ENCODE data around the gene MIXL1. TPM values are rescaled to one million over a fixed set of nuclear protein-coding genes. Genes with fewer than 3 reads are reported as not detected.

Gene MIXL1
- not detected for total RNA-seq
- not detected for polyA plus RNA-seq

DNA sequence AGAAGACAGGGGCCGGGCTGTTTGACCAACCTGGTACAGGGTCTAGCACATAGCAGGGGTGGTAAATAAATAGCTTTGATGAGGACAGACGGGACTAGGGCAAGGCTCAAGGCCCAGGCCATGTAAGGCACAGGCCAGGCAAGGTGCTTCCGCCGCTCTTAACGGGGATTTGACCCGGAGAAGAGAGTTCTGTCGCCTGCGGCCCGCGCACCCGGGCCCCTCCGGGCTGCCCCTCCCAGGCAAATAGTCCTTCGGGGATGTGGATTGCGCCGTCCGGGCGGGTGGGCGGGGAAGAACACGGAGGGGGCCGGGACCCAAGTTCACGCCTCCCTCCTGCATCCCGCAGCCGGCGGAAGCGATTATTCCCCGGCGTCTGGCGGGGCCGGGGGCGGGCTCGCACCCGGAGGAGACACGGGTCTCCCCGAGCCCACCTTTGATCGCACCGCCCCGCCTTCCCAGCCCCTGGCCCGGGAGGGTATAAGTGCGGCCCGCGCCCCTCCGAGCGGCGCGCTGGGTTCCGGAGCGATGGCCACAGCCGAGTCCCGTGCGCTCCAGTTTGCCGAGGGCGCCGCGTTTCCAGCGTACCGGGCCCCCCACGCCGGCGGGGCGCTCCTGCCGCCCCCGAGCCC lies at the start of gene MIXL1:
Gene MIXL1, plus strand, starts transcription at position 508 of the 629 bp plus-strand sequence. Its CDS starts 18 bp downstream, at position 526.
- ChIA-PET CTCF (no interaction called here), POLR2A (no interaction called here)
- Histone ChIP-seq H3K27me3 (ENCODE audit: insufficient read depth, low read length, poor library complexity, severe bottlenecking) (peaks cover 7% of the 10 kb centered on the region), H3K27ac (ENCODE audit: low read depth, low read length) (no peak within 1 kb of the TSS), H3K4me3 (ENCODE audit: low read length) (peak within 1 kb of the TSS; percentile 49), H3K4me1 (ENCODE audit: insufficient read depth, low read length) (peaks cover 5% of the 10 kb centered on the region), H3K36me3 (ENCODE audit: insufficient read depth, low read length) (no peaks in the 10 kb centered on the region), H3K9me3 (ENCODE audit: low read length) (no peaks in the 10 kb centered on the region)
- H3K27me3 Mint-ChIP-seq, result peaks cover 24 to 35% of the 10 kb centered on the region in 2 donors
- peaks cover 7 to 8% (median 8%) of the 10 kb centered on the region in 3 donors for H3K4me1 Mint-ChIP-seq
- no peaks in the 10 kb centered on the region for H3K36me3 Mint-ChIP-seq
- no peaks in the 10 kb centered on the region for H3K9me3 Mint-ChIP-seq
- H3K4me3 Mint-ChIP-seq, result peak within 1 kb of the TSS; percentile 63 to 88 (median 76)
- peak within 1 kb of the TSS in 1 of 8 donors; percentile 58 for H3K27ac Mint-ChIP-seq
- no peak for DNase-seq

DNA sequence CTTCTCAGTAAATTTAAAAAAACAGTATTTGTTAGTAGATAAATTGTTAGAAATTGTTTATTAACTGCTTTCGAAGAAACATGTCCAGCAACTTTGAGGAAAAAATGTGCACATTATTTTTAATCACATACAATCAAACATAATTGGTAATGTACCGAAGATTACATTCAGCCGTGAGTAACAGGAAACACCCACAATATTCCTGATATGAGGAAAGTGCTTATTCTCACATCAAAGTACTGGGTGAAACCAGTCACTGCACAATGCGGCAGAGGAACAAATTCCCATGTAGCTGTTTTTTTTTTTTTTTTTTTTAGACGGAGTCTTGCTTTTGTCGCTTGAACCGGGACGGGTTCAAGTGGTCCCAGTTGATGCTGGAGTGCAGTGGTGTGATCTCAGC lies 46.6 kb upstream of the MIXL1 start:
- no peaks in the 10 kb centered on the region for H3K9me3 ChIP-seq (ENCODE audit: low read length)
- no peak overlapping the region for H3K27ac ChIP-seq (ENCODE audit: low read depth, low read length)
- Mint-ChIP-seq H3K9me3 (no peaks in the 10 kb centered on the region), H3K4me1 (peaks cover 44 to 81% (median 60%) of the 10 kb centered on the region in 3 donors), H3K36me3 (peaks cover 0 to 41% (median 4%) of the 10 kb centered on the region in 3 donors), H3K27me3 (no peaks in the 10 kb centered on the region), H3K4me3 (no peak overlapping the region), H3K27ac (no peak overlapping the region)
- CTCF ChIA-PET, result interaction anchor here (0.7 kb wide), 1 partner anchor 260 kb away, joined by 5 read pairs; no protein-coding TSS in a partner anchor
- no peak overlapping the region for H3K4me3 ChIP-seq (ENCODE audit: low read length)
- DNase-seq, result no peak
- peaks cover 9% of the 10 kb centered on the region for H3K4me1 ChIP-seq (ENCODE audit: insufficient read depth, low read length)
- POLR2A ChIA-PET, result interaction anchor here (0.6 kb wide), 1 partner anchor 29 kb away, joined by 5 read pairs; no protein-coding TSS in a partner anchor
- peaks cover 4% of the 10 kb centered on the region for H3K36me3 ChIP-seq (ENCODE audit: insufficient read depth, low read length)
- H3K27me3 ChIP-seq (ENCODE audit: insufficient read depth, low read length, poor library complexity, severe bottlenecking), result no peaks in the 10 kb centered on the region

DNA sequence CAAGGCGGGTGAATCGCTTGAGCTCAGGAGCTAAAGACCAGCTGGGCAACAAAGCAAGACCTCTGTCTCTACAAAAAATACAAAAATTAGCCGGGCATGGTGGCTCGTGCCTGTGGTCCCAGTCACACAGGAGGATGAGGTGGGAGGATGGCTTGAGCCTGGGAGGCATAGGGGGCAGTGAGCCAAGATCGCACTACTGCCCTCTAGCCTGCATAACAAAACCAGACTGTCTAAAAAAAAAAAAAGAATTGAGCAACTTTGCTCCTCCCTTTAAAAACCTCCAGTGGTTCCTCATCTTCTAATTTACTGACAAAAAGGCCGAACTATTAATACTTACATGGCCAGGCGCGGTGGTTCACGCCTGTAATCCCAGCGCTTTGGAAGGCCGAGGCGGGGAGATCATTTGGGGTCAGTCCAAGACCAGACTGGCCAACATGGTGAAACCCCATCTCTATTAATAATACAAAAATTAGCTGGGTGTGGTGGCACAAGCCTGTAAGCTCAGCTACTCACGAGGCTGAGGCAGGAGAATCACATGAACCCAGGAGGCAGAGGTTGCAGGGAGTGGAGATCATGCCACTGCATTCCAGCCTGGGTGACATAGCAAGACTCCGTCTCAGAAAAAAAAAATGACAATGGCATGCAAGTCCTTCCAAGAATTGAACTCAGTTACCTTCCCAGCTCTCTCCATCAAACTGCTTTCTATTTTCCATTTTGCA lies 41.3 kb upstream of the MIXL1 start:
- peaks cover 58 to 84% (median 77%) of the 10 kb centered on the region in 3 donors for H3K4me1 Mint-ChIP-seq
- no peaks in the 10 kb centered on the region for H3K9me3 Mint-ChIP-seq
- H3K4me3 Mint-ChIP-seq, result peak overlapping the region in 3 of 7 donors; percentile 9 to 48 (median 20)
- POLR2A ChIA-PET, result no interaction called here
- Histone ChIP-seq H3K27me3 (ENCODE audit: insufficient read depth, low read length, poor library complexity, severe bottlenecking) (no peaks in the 10 kb centered on the region), H3K36me3 (ENCODE audit: insufficient read depth, low read length) (no peaks in the 10 kb centered on the region), H3K27ac (ENCODE audit: low read depth, low read length) (no peak overlapping the region), H3K4me1 (ENCODE audit: insufficient read depth, low read length) (peaks cover 24% of the 10 kb centered on the region), H3K9me3 (ENCODE audit: low read length) (no peaks in the 10 kb centered on the region), H3K4me3 (ENCODE audit: low read length) (no peak overlapping the region)
- no peak for DNase-seq
- CTCF ChIA-PET, result interaction anchor here (1.0 to 1.8 kb wide), 2 partner anchors 56 to 117 kb away, joined by 3 to 8 read pairs; no protein-coding TSS in a partner anchor
- no peaks in the 10 kb centered on the region for H3K27me3 Mint-ChIP-seq
- peak overlapping the region in 3 of 8 donors; percentile 23 to 75 (median 73) for H3K27ac Mint-ChIP-seq
- H3K36me3 Mint-ChIP-seq, result peaks cover 0 to 41% (median 5%) of the 10 kb centered on the region in 3 donors

DNA sequence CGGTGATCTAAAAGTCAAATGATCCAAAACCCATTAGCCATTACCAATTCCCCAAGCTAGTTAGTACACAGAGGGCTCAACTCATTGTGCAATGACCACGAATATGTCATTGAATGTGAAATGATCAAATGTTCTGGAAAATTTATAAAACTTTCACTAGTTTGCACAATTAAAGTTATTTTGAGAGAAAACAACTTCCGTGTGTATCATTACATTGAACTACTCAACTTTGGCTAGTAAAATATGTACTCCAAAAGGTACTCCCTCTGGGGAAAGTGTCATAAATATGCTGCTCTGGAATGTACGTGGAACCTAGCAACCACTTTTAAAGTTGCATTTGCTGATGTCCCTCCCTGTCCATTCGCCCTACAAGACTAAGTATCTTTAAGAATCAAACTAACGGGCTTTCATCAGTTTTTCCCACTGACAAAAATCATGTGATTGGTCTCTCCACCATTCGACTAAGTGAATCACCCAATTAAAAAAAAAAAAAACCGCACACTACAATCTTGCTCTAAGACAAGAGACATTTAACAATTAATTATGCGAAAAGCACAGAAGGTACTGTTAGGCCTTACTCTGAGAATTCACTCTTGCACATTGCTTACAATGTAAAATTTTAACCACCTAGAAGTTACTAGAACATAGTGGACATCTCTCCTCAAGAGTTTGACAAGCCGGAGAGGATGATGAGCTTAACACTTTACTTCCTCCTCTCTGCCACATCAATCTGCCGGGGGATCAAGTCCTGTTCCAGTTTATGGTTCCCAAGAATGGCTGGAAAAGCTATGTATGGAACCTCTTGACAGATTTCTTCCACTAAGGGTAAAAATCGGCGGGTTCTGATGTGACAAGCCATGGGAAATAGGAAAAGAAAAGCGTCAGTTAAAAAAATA lies 38.1 kb upstream of the MIXL1 start:
- H3K4me3 ChIP-seq (ENCODE audit: low read length), result peak overlapping the region; percentile 97
- CTCF ChIA-PET, result interaction anchor here (0.6 to 2.7 kb wide), 5 partner anchors 9 to 148 kb away, joined by 3 to 17 read pairs (median 4); no protein-coding TSS in a partner anchor
- H3K4me1 ChIP-seq (ENCODE audit: insufficient read depth, low read length), result peaks cover 19% of the 10 kb centered on the region
- DNase-seq, result no peak
- H3K9me3 ChIP-seq (ENCODE audit: low read length), result no peaks in the 10 kb centered on the region
- peak overlapping the region; percentile 82 to 95 (median 94) for H3K27ac Mint-ChIP-seq
- H3K9me3 Mint-ChIP-seq, result no peaks in the 10 kb centered on the region
- H3K27me3 ChIP-seq (ENCODE audit: insufficient read depth, low read length, poor library complexity, severe bottlenecking), result no peaks in the 10 kb centered on the region
- H3K4me3 Mint-ChIP-seq, result peak overlapping the region; percentile 91 to 96 (median 95)
- H3K36me3 Mint-ChIP-seq, result peaks cover 0 to 28% (median 2%) of the 10 kb centered on the region in 3 donors
- no peaks in the 10 kb centered on the region for H3K36me3 ChIP-seq (ENCODE audit: insufficient read depth, low read length)
- H3K27me3 Mint-ChIP-seq, result no peaks in the 10 kb centered on the region
- POLR2A ChIA-PET, result interaction anchor here (0.9 kb wide), 1 partner anchor 186 kb away, joined by 3 read pairs; the partner anchor contains the start of gene SDE2
- H3K4me1 Mint-ChIP-seq, result peaks cover 43 to 58% (median 52%) of the 10 kb centered on the region in 3 donors
- peak overlapping the region; percentile 90 for H3K27ac ChIP-seq (ENCODE audit: low read depth, low read length)

DNA sequence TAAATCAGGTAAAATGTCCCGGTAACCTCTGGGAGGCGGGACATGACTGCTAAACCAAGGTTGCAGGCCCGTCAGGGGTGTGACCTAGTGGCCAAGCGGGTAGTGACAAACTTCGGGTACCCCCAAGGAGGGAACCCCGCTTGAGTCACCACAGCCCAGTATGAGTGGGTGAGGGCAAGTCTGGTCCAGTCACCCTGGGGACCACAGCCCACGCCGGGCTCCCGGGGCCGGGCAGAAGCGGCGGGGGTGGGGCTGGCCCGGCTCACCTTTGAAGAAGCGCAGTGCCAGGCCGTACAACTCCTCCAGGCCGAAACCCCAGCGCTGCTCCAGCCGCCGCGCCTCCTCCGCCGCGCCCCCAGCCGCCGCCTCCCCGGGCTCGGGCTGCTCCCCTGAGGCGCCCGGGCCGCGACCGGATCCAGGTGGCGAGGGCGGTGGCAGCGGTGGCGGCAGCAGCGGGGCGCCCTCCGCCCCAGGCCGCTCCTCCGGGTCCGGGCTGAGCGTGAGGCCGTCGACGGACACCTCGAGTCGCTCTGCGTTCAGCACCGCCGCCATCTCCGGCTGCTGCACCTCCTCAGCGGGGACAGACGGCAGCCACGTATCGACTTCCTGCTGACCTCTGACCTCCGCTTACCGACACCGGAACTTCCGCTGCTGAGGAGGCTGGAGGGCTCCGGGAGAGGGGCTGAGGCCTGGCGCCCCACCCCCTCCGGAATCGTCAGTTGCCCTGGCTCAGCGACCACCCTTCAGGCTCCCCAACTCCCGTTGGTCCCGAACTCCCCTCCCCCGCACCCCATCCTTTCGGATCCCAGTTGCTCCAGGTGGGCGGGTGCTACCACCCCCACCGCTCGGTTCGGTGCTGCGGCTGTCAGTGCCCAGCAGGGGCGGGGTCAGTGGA lies 37.1 kb upstream of the MIXL1 start, which contains the start of gene ACBD3:
Gene ACBD3, minus strand, starts transcription at position 618 of the 895 bp plus-strand sequence. Its CDS starts 66 bp downstream, at position 552.
- peaks cover 0 to 21% (median 2%) of the 10 kb centered on the region in 3 donors for H3K36me3 Mint-ChIP-seq
- H3K4me3 Mint-ChIP-seq, result peak within 1 kb of the TSS; percentile 91 to 98 (median 95)
- CTCF ChIA-PET, result interaction anchor here (1.4 to 2.7 kb wide), 3 partner anchors 11 to 61 kb away, joined by 4 to 17 read pairs (median 10); no protein-coding TSS in a partner anchor

DNA sequence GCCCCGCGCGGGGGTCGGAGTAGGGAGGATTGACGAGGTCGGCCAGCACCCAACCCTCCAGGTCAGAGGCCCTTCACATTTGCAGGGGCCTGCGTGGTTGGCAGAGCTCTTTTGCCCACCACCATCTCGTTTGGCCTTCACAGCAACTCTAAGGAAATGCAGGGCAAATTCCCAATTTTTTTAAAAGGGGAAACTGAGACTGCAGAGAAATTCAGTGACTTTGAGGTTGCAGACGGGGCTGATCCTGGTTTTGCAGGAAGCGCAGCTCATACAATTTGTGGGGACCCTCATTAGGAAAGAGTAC lies 36.5 kb upstream of the MIXL1 start:
- Mint-ChIP-seq H3K9me3 (no peaks in the 10 kb centered on the region), H3K27ac (peak overlapping the region; percentile 72 to 98 (median 94)), H3K36me3 (peaks cover 0 to 16% (median 2%) of the 10 kb centered on the region in 3 donors), H3K4me1 (peaks cover 33 to 43% (median 36%) of the 10 kb centered on the region in 3 donors), H3K27me3 (no peaks in the 10 kb centered on the region), H3K4me3 (peak overlapping the region; percentile 89 to 98 (median 91))
- Histone ChIP-seq H3K27ac (ENCODE audit: low read depth, low read length) (peak overlapping the region; percentile 90), H3K4me3 (ENCODE audit: low read length) (peak overlapping the region; percentile 97), H3K9me3 (ENCODE audit: low read length) (no peaks in the 10 kb centered on the region), H3K27me3 (ENCODE audit: insufficient read depth, low read length, poor library complexity, severe bottlenecking) (no peaks in the 10 kb centered on the region), H3K36me3 (ENCODE audit: insufficient read depth, low read length) (no peaks in the 10 kb centered on the region), H3K4me1 (ENCODE audit: insufficient read depth, low read length) (peaks cover 19% of the 10 kb centered on the region)
- DNase-seq, result no peak
- ChIA-PET CTCF (no interaction called here), POLR2A (no interaction called here)

More for the DNA sequence above, 37.1 kb upstream of the MIXL1 start, which contains the start of gene ACBD3:
- Histone ChIP-seq H3K36me3 (ENCODE audit: insufficient read depth, low read length) (no peaks in the 10 kb centered on the region), H3K4me3 (ENCODE audit: low read length) (peak within 1 kb of the TSS; percentile 97), H3K27me3 (ENCODE audit: insufficient read depth, low read length, poor library complexity, severe bottlenecking) (no peaks in the 10 kb centered on the region), H3K27ac (ENCODE audit: low read depth, low read length) (peak within 1 kb of the TSS; percentile 90), H3K4me1 (ENCODE audit: insufficient read depth, low read length) (peaks cover 19% of the 10 kb centered on the region), H3K9me3 (ENCODE audit: low read length) (no peaks in the 10 kb centered on the region)
- POLR2A ChIA-PET, result no interaction called here
- no peaks in the 10 kb centered on the region for H3K27me3 Mint-ChIP-seq
- no peaks in the 10 kb centered on the region for H3K9me3 Mint-ChIP-seq
- H3K27ac Mint-ChIP-seq, result peak within 1 kb of the TSS; percentile 89 to 98 (median 95)
- peak; percentile 74 to 91 (median 82) for DNase-seq
- peaks cover 37 to 49% (median 42%) of the 10 kb centered on the region in 3 donors for H3K4me1 Mint-ChIP-seq

DNA sequence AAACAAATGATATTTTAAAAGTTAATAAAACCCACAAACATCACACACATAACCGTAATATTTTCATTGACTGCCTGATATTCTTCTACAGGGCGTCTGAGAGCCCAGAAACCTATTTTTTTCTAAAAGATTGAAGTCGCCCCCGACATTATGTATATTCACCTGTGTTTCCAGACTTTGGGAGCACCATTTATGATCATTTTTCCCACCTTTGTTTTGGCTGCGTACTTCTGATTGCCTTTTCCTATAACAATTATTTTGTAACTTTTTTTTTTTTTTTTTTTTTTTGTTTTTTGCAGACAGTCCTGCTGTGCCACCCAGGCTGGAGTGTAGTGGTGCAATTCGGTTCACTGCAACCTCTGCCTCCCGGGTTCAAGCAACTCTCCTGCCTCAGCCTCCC lies 36.1 kb upstream of the MIXL1 start:
- Histone ChIP-seq H3K27ac (ENCODE audit: low read depth, low read length) (peak overlapping the region; percentile 90), H3K9me3 (ENCODE audit: low read length) (no peaks in the 10 kb centered on the region), H3K27me3 (ENCODE audit: insufficient read depth, low read length, poor library complexity, severe bottlenecking) (no peaks in the 10 kb centered on the region), H3K4me3 (ENCODE audit: low read length) (peak overlapping the region; percentile 97), H3K36me3 (ENCODE audit: insufficient read depth, low read length) (no peaks in the 10 kb centered on the region), H3K4me1 (ENCODE audit: insufficient read depth, low read length) (peaks cover 19% of the 10 kb centered on the region)
- Mint-ChIP-seq H3K27me3 (no peaks in the 10 kb centered on the region), H3K27ac (peak overlapping the region; percentile 72 to 98 (median 94)), H3K36me3 (peaks cover 0 to 14% (median 2%) of the 10 kb centered on the region in 3 donors), H3K4me1 (peaks cover 29 to 39% (median 32%) of the 10 kb centered on the region in 3 donors), H3K9me3 (no peaks in the 10 kb centered on the region), H3K4me3 (peak overlapping the region; percentile 89 to 98 (median 91))
- ChIA-PET CTCF (no interaction called here), POLR2A (no interaction called here)
- no peak for DNase-seq

Data from CD8-positive, alpha-beta memory T cell (primary cell).